ENCODE data around the gene CCDC88B. TPM values are rescaled to one million over a fixed set of nuclear protein-coding genes. Genes with fewer than 3 reads are reported as not detected.

The CCDC88B gene
- total and polyA plus RNA-seq, 2 experiments from 2014 or later = 4.9 to 10.0 TPM

DNA sequence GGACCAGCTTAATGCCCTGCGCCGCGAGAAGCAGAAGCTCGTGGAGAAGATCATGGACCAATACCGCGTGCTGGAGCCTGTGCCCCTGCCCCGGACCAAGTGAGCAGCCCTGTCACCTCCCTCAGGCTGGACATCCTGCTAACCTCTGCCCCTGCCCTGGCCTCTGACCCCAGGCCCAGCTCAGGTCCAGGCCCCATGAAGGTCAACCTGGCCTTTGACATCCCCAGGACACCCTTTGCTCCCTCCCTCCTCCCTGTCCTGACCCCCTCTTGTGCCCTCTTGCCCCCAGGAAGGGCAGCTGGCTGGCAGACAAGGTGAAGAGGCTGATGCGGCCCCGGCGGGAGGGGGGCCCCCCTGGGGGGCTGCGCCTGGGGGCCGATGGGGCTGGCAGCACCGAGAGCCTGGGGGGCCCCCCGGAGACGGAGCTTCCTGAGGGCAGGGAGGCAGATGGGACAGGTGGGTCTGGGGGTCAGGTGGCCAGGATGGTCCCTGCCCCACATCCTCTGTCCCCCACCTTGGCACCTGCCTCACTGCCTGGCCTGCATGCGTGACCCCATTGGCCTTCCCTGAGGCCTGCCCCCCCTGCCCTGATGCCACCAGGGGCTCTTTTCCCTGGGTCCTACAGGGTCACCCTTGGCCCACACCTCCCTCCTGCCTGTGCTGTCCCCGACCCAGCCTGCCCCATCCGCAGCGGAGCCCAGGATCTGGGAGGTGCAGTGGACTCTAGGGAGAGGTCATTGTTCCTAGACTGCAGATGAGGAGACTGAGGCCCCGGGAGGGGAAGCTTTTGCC, 13.9 kb downstream of the CCDC88B start:
- TF ChIP-seq EZH2phosphoT487 (IDR thresholded peaks at IDR 0.05; ENCODE audit: low read depth, severe bottlenecking, unreplicated experiment) (no peak), EZH2 (IDR thresholded peaks at IDR 0.05; ENCODE audit: borderline replicate concordance) (no peak)
- TF ChIP-seq, protein P1, sequence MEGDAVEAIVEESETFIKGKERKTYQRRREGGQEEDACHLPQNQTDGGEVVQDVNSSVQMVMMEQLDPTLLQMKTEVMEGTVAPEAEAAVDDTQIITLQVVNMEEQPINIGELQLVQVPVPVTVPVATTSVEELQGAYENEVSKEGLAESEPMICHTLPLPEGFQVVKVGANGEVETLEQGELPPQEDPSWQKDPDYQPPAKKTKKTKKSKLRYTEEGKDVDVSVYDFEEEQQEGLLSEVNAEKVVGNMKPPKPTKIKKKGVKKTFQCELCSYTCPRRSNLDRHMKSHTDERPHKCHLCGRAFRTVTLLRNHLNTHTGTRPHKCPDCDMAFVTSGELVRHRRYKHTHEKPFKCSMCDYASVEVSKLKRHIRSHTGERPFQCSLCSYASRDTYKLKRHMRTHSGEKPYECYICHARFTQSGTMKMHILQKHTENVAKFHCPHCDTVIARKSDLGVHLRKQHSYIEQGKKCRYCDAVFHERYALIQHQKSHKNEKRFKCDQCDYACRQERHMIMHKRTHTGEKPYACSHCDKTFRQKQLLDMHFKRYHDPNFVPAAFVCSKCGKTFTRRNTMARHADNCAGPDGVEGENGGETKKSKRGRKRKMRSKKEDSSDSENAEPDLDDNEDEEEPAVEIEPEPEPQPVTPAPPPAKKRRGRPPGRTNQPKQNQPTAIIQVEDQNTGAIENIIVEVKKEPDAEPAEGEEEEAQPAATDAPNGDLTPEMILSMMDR (IDR thresholded peaks at IDR 0.05; ENCODE audit: poor library complexity) = no peak
- Histone ChIP-seq H3K4me2 (no peak overlapping the region), H2AFZ (no peak overlapping the region), H3K79me2 (peaks cover 4% of the 10 kb centered on the region), H3K9me3 (ENCODE audit: low read depth) (no peaks in the 10 kb centered on the region), H3K4me3 (no peak overlapping the region), H4K20me1 (ENCODE audit: insufficient read depth, poor library complexity, severe bottlenecking) (no peaks in the 10 kb centered on the region), H3K36me3 (replicated peaks; ENCODE audit: insufficient read depth, low read depth) (no peaks in the 10 kb centered on the region), H3K4me1 (ENCODE audit: insufficient read depth) (peaks cover 29% of the 10 kb centered on the region), H3K9me2 (replicated peaks; ENCODE audit: insufficient read depth) (no peaks in the 10 kb centered on the region), H3K27me3 (no peaks in the 10 kb centered on the region), H3K27ac (no peak overlapping the region)
- 84% methylated on average over 11 of the region's 20 CpGs for WGBS (ENCODE audit: low lambda C conversion rate, missing lambda C conversion rate)
- DNase-seq (ENCODE audit: low spot score) = peak; percentile 3

DNA sequence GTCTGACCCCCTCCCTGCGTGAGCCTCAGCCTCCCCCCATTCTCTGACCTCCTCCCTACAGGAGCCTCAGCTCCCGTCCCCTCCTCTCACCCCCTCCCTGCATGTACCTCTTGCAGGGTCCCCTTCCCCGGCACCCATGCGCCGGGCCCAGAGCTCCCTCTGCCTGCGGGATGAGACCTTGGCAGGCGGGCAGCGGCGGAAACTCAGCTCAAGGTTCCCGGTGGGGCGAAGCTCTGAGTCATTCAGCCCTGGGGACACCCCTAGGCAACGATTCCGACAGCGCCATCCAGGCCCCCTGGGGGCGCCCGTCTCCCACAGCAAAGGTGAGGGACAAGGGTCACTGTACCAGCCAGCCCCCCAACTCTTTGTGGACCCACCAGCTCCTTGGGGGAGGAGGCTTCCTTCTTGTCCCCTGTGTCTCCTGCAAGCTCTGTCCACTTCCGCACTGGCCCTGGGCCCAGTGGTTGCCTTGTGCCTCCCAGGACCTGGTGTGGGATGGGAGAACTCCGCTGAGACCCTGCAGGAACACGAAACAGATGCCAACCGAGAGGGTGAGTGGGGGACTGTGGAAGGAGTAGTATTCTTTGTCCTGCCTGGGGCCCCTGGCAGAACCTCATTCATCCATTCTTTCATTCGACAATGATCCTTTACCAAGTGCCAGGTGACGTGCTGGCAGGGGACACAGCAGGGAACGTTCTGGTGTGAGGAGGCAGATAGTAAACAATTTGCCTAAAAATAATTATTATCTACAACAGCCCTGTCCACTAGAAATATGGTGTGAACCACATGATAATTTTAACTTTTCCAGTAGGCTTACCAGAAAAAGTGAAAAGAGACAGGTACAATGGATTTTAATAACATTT, 15.3 kb downstream of the CCDC88B start:
- peak overlapping the region; percentile 53 for H3K27ac ChIP-seq
- no peaks in the 10 kb centered on the region for H3K9me3 ChIP-seq (ENCODE audit: low read depth)
- 29% methylated on average over 21 of the region's 23 CpGs for WGBS (ENCODE audit: low lambda C conversion rate, missing lambda C conversion rate)
- no peak overlapping the region for H3K4me3 ChIP-seq
- TF ChIP-seq EZH2 (IDR thresholded peaks at IDR 0.05; ENCODE audit: borderline replicate concordance) = no peak
- no peak for TF ChIP-seq EZH2phosphoT487 (IDR thresholded peaks at IDR 0.05; ENCODE audit: low read depth, severe bottlenecking, unreplicated experiment)
- TF ChIP-seq, protein P1 (IDR thresholded peaks at IDR 0.05; ENCODE audit: poor library complexity) = peak; percentile 84
- peak overlapping the region; percentile 65 for H3K4me2 ChIP-seq
- H3K4me1 ChIP-seq (ENCODE audit: insufficient read depth) = peaks cover 33% of the 10 kb centered on the region
- no peaks in the 10 kb centered on the region for H4K20me1 ChIP-seq (ENCODE audit: insufficient read depth, poor library complexity, severe bottlenecking)
- no peaks in the 10 kb centered on the region for H3K36me3 ChIP-seq (replicated peaks; ENCODE audit: insufficient read depth, low read depth)
- peak; percentile 94 for DNase-seq (ENCODE audit: low spot score)
- H3K79me2 ChIP-seq = peaks cover 13% of the 10 kb centered on the region
- no peaks in the 10 kb centered on the region for H3K9me2 ChIP-seq (replicated peaks; ENCODE audit: insufficient read depth)
- H2AFZ ChIP-seq = peak overlapping the region; percentile 12
- no peaks in the 10 kb centered on the region for H3K27me3 ChIP-seq

DNA sequence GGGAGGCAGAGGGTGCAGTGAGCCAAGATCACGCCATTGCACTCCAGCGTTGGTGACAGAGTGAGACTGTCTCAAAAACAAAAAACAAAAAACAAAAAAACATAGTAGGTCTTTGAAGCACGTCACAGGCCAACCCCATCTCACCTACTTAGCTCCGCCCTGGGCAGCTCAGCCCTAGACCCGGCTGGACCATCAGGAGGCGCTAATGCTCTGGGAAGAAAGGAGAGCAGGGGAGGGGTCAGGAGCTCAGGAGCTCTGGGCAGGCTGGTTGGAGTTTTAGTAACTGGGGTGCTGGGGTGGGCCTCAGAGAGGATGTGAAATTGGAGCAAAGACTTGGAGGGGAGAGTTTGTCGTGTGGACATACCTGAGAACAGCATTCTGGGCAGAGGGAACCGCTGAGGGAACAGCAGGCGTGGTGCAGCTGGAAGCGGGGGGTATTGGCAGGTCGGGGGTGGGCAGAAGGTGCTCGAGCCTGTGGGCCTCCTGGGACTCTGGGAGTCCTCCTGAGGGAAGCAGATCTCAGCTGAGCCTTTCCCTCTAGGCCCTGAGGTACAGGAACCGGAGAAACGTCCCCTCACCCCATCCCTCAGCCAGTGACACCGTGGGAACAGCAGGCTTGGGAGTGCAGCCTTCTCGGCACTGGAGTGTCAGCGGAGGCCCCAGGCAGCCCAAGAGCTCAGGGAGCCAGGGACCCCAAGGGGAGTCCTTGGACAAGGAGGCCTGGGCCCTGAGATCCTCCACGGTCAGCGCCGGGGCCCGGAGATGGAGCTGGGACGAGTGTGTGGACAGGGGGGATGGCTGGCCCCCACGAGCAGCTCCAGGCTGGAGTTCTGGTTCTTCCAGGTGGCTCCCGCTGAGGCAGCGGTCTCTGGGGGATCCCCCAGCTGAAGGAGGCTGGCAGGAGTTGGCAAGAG, 16.8 kb downstream of the CCDC88B start:
- Histone ChIP-seq H3K4me1 (ENCODE audit: insufficient read depth) (peaks cover 33% of the 10 kb centered on the region), H3K36me3 (replicated peaks; ENCODE audit: insufficient read depth, low read depth) (no peaks in the 10 kb centered on the region), H3K27ac (peak overlapping the region; percentile 20), H3K4me3 (no peak overlapping the region), H4K20me1 (ENCODE audit: insufficient read depth, poor library complexity, severe bottlenecking) (no peaks in the 10 kb centered on the region), H2AFZ (no peak overlapping the region), H3K27me3 (no peaks in the 10 kb centered on the region), H3K9me2 (replicated peaks; ENCODE audit: insufficient read depth) (no peaks in the 10 kb centered on the region), H3K79me2 (peaks cover 13% of the 10 kb centered on the region), H3K4me2 (no peak overlapping the region), H3K9me3 (ENCODE audit: low read depth) (no peaks in the 10 kb centered on the region)
- peak; percentile 80 for DNase-seq (ENCODE audit: low spot score)
- TF ChIP-seq EZH2 (IDR thresholded peaks at IDR 0.05; ENCODE audit: borderline replicate concordance) (no peak), EZH2phosphoT487 (IDR thresholded peaks at IDR 0.05; ENCODE audit: low read depth, severe bottlenecking, unreplicated experiment) (no peak)
- TF ChIP-seq, protein P1 (IDR thresholded peaks at IDR 0.05; ENCODE audit: poor library complexity) = peak; percentile 58
- WGBS (ENCODE audit: low lambda C conversion rate, missing lambda C conversion rate) = 81% methylated on average over 25 of the region's 25 CpGs
